ENCODE results near the gene ITPK1. TPM values are rescaled to one million over a fixed set of nuclear protein-coding genes. Genes with fewer than 3 reads are reported as not detected.

ITPK1 gene
- total RNA-seq, 1 experiment from 2014 or later, result 60.1 TPM

GRCh38 chr14:93155667-93156066 lies 39.9 kb upstream of the ITPK1 start:
- no peak overlapping the region for H3K4me3 Mint-ChIP-seq (ENCODE audit: unreplicated experiment)
- no peaks in the 10 kb centered on the region for H3K36me3 ChIP-seq (ENCODE audit: control insufficient read depth, insufficient read depth, low read length)
- no peak for TF ChIP-seq CTCF (IDR thresholded peaks at IDR 0.05; ENCODE audit: insufficient read depth in 1 of 2, low read depth in 1 of 2, low read length in 1 of 2, severe bottlenecking in 1 of 2, unreplicated experiment in 1 of 2)
- H3K27ac Mint-ChIP-seq (ENCODE audit: unreplicated experiment), result no peak overlapping the region
- H3K27me3 Mint-ChIP-seq (ENCODE audit: insufficient read depth, unreplicated experiment), result no peaks in the 10 kb centered on the region
- DNase-seq, result no peak
- intact Hi-C loops (cut with micrococcal nuclease; ENCODE audit: unreplicated experiment), result no loop called here
- H3K4me1 Mint-ChIP-seq (ENCODE audit: low read depth, unreplicated experiment), result peaks cover 7% of the 10 kb centered on the region
- BruUV-seq (replicated peaks), result no TSS peak
- H3K9me3 Mint-ChIP-seq (ENCODE audit: unreplicated experiment), result no peaks in the 10 kb centered on the region
- no peaks in the 10 kb centered on the region for H3K27me3 ChIP-seq (replicated peaks; ENCODE audit: control insufficient read depth, insufficient read depth, low read length)
- no peak overlapping the region for H3K4me3 ChIP-seq (ENCODE audit: low read depth, low read length)
- ChIA-PET POLR2A (no interaction called here), CTCF (no interaction called here)
- H3K36me3 Mint-ChIP-seq (ENCODE audit: insufficient read depth, unreplicated experiment), result peaks cover 5% of the 10 kb centered on the region
- H3K9me3 ChIP-seq, result no peaks in the 10 kb centered on the region
- H3K4me1 ChIP-seq, result peaks cover 7% of the 10 kb centered on the region; the same call in 1 of the 2 replicates

GRCh38 chr14:93153121-93153520 lies 37.4 kb upstream of the ITPK1 start:
- no peaks in the 10 kb centered on the region for H3K9me3 Mint-ChIP-seq (ENCODE audit: unreplicated experiment)
- no peak overlapping the region for H3K4me3 Mint-ChIP-seq (ENCODE audit: unreplicated experiment)
- Histone ChIP-seq H3K9me3 (no peaks in the 10 kb centered on the region), H3K27me3 (replicated peaks; ENCODE audit: control insufficient read depth, insufficient read depth, low read length) (no peaks in the 10 kb centered on the region), H3K4me1 (peaks cover 26% of the 10 kb centered on the region), H3K4me3 (ENCODE audit: low read depth, low read length) (no peak overlapping the region), H3K36me3 (ENCODE audit: control insufficient read depth, insufficient read depth, low read length) (no peaks in the 10 kb centered on the region)
- POLR2A ChIA-PET, result no interaction called here
- no peak overlapping the region for H3K27ac Mint-ChIP-seq (ENCODE audit: unreplicated experiment)
- H3K27me3 Mint-ChIP-seq (ENCODE audit: insufficient read depth, unreplicated experiment), result no peaks in the 10 kb centered on the region
- peaks cover 6% of the 10 kb centered on the region for H3K36me3 Mint-ChIP-seq (ENCODE audit: insufficient read depth, unreplicated experiment)
- no peak for DNase-seq
- peaks cover 17% of the 10 kb centered on the region for H3K4me1 Mint-ChIP-seq (ENCODE audit: low read depth, unreplicated experiment)
- intact Hi-C loops (cut with micrococcal nuclease; ENCODE audit: unreplicated experiment), result no loop called here
- no peak for TF ChIP-seq CTCF (IDR thresholded peaks at IDR 0.05; ENCODE audit: insufficient read depth in 1 of 2, low read depth in 1 of 2, low read length in 1 of 2, severe bottlenecking in 1 of 2, unreplicated experiment in 1 of 2)
- no TSS peak for BruUV-seq (replicated peaks)
- CTCF ChIA-PET, result no interaction called here

GRCh38 chr14:93150227-93151208 lies 34.8 kb upstream of the ITPK1 start:
- Mint-ChIP-seq H3K9me3 (ENCODE audit: unreplicated experiment) (no peaks in the 10 kb centered on the region), H3K36me3 (ENCODE audit: insufficient read depth, unreplicated experiment) (peaks cover 6% of the 10 kb centered on the region), H3K4me1 (ENCODE audit: low read depth, unreplicated experiment) (peaks cover 12% of the 10 kb centered on the region), H3K27me3 (ENCODE audit: insufficient read depth, unreplicated experiment) (no peaks in the 10 kb centered on the region), H3K27ac (ENCODE audit: unreplicated experiment) (peak overlapping the region; percentile 21), H3K4me3 (ENCODE audit: unreplicated experiment) (peak overlapping the region; percentile 70)
- H3K27me3 ChIP-seq (replicated peaks; ENCODE audit: control insufficient read depth, insufficient read depth, low read length), result no peaks in the 10 kb centered on the region
- no peak for TF ChIP-seq CTCF (IDR thresholded peaks at IDR 0.05; ENCODE audit: insufficient read depth in 1 of 2, low read depth in 1 of 2, low read length in 1 of 2, severe bottlenecking in 1 of 2, unreplicated experiment in 1 of 2)
- H3K36me3 ChIP-seq (ENCODE audit: control insufficient read depth, insufficient read depth, low read length), result no peaks in the 10 kb centered on the region
- H3K4me3 ChIP-seq (ENCODE audit: low read depth, low read length), result peak overlapping the region; percentile 1; the same call in 1 of the 2 replicates
- DNase-seq, result peak; percentile 63 to 78
- intact Hi-C loops (cut with micrococcal nuclease; ENCODE audit: unreplicated experiment), result no loop called here
- peaks cover 31% of the 10 kb centered on the region for H3K4me1 ChIP-seq
- H3K9me3 ChIP-seq, result no peaks in the 10 kb centered on the region
- POLR2A ChIA-PET, result no interaction called here
- CTCF ChIA-PET, result interaction anchor here (0.5 kb wide), 1 partner anchor 627 kb away, joined by 3 read pairs; no protein-coding TSS in a partner anchor
- no TSS peak for BruUV-seq (replicated peaks)
